Uterus (tissue), 2 donors: Measurements from ENCODE around the gene GSTO2.

ENCODE experiments used
- POLR2A ChIP-seq, 2 donors: fragments of 450-650 bp; IDR thresholded peaks; one replicate each; pipeline ENCODE4 v1.6.1; 2016; ENCODE audit warnings: antibody characterized with exemption in 2 of 2, mild to moderate bottlenecking in 1 of 2, moderate library complexity in 1 of 2
- TF ChIP-seq, protein P1 (sequence below), 4 experiments: fragments of 200-600 bp in 2 of 4; fragments of 450-650 bp in 2 of 4; sonication (generic) in 2 of 4; IDR thresholded peaks; one replicate each; pipeline ENCODE4 v1.5.1; 2016 to 2019; ENCODE audit warnings: antibody characterized with exemption in 4 of 4, mild to moderate bottlenecking in 2 of 4, moderate library complexity in 1 of 4

DNA sequence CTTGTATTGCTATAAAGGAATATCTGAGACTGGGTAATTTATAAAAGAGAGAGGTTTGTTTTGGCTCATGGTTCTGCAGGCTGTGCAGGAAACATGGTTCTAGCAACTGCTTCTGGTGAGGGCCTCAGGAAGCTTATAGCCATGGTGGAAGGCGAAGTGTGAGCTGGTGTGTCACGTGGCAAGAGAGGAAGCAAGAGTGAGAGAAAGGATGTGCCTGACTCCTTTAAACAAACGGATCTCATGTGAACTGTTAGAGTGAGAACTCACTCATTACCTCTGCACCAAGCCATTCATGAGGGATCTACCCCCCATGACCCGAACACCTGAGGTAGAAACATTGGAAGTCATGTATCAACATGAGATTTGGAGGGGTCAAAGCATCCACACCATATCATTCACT, 77.0 kb downstream of the GSTO2 start:
- TF ChIP-seq, protein P1, sequence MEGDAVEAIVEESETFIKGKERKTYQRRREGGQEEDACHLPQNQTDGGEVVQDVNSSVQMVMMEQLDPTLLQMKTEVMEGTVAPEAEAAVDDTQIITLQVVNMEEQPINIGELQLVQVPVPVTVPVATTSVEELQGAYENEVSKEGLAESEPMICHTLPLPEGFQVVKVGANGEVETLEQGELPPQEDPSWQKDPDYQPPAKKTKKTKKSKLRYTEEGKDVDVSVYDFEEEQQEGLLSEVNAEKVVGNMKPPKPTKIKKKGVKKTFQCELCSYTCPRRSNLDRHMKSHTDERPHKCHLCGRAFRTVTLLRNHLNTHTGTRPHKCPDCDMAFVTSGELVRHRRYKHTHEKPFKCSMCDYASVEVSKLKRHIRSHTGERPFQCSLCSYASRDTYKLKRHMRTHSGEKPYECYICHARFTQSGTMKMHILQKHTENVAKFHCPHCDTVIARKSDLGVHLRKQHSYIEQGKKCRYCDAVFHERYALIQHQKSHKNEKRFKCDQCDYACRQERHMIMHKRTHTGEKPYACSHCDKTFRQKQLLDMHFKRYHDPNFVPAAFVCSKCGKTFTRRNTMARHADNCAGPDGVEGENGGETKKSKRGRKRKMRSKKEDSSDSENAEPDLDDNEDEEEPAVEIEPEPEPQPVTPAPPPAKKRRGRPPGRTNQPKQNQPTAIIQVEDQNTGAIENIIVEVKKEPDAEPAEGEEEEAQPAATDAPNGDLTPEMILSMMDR (IDR thresholded peaks at IDR 0.05), result no peak
- TF ChIP-seq POLR2A (IDR thresholded peaks at IDR 0.05), result no peak
